HG02852 (cell line): Measurements from ENCODE around the gene ANKS1B.
"Not testable (repeated sequence)": the region's sequence is repeated elsewhere in the genome, so short reads cannot be mapped to it uniquely, and the experiment has no call there.

ENCODE experiments used
- ATAC-seq: cut with Tn5 transposase; IDR thresholded peaks from one replicate; pipeline ENCODE4 v1.9.1; 2021; ENCODE audit warnings: mild to moderate bottlenecking, moderate library complexity; ENCODE audit not compliant: unreplicated experiment

The ANKS1B gene

GRCh38 chr12:99302874-99303273 lies 681.9 kb downstream of the ANKS1B start:
- no peak for ATAC-seq

DNA sequence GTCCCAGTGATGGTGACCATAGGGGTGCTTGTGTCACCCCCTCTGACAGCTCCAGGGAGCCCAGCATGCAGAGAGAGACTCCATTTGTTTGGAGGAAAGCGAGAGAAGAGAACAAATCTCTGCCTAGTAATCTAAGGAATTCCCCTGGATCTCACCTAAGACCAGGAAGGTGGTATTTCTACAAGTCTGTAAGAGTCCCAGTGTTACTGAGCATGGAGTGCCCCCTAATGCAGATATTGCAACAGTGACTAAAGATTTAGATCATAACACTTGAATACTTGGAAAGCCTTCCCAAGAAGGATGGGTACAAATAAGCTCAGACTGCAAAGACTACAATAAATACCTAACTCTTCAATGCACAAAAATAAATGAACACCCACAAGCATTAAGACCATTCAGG lies 697.6 kb downstream of the ANKS1B start:
- no peak for ATAC-seq

DNA sequence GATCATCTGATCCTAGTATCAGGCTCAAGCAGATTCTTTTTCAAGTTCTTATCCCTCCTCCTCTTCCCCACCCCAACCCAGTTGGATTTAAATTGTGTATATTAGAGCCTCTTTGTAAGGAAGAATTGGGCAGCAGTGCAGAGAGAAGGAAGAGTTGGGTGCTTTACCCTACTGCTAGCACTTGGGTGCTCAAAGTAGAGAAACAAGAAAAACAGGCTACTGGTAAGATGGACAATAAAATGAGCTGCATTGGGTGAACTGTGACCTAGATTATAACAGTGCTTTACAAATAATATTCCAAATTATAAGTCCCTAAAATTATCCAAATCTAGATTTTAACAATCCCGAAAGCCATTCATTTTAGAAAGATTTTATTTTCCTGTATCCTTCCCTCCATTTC lies 700.6 kb downstream of the ANKS1B start:
- no peak for ATAC-seq

DNA sequence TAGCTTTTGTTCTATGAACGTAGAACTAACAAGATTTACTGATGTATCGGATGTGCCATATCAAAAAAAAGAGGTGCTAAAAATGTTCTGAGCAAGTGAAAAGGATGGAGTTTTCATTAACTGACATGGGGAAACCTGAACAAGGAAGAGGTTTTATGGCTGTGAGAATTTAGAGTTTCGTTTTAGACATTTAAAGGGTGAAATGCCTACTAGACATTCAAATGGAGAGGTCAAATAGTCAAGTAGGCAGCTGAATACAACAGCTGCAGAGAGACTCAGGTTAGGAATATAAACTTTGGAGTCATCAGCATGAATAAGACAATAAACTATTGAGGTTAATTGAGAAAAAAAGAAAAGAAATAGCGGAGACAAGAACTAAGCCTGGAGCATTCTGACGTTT lies 702.1 kb downstream of the ANKS1B start:
- no peak for ATAC-seq

- ATAC-seq = no peak
Observed at GRCh38 chr12:99282086-99282485, 702.6 kb downstream of the ANKS1B start.

GRCh38 chr12:99281277-99281676 lies 703.5 kb downstream of the ANKS1B start:
- ATAC-seq = no peak

DNA sequence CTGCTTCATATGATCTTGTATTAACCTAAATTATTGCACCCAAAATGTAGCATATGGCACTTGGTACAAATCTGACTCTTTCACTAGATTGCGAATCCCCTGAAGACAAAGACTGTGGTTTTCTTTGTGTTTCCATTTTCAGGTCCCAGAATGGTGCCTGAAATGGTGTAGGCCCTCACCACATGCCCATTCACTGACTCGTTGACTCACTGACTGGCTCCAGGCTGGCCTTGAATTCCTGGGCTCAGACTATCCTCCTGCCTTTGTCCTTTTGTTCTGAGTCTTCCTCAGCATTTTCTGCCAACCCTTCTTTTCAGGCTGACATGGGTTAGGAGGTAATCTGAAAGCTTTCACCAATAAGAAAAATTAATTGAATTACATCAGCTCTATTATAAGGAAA lies 705.8 kb downstream of the ANKS1B start:
- ATAC-seq = no peak

GRCh38 chr12:99277591-99278379 lies 707.0 kb downstream of the ANKS1B start:
- ATAC-seq = no peak

GRCh38 chr12:99271071-99271470 lies 713.7 kb downstream of the ANKS1B start:
- no peak for ATAC-seq

DNA sequence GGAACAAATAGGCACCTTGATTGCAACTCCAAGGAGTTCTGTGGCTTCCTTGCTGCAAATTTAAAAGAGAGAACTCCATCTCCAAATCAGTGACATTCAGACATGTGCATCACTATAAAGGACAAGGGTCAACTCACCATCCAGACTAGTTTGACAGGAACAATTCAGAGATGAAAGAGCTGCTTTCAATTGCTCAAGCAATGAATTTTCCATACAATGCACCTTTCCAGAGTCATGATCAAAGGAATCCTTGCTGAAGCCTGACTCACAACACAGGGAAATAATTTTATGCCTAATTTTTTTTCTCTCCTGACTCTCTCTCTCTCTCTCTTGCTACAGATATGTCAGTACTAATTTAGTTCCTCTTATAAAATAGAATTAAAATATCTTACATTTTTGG lies 717.7 kb downstream of the ANKS1B start:
- ATAC-seq = no peak

- ATAC-seq = no peak
Observed at GRCh38 chr12:99265648-99266047, 719.1 kb downstream of the ANKS1B start.

- no peak for ATAC-seq
Observed at GRCh38 chr12:99261256-99261655, 723.5 kb downstream of the ANKS1B start.

DNA sequence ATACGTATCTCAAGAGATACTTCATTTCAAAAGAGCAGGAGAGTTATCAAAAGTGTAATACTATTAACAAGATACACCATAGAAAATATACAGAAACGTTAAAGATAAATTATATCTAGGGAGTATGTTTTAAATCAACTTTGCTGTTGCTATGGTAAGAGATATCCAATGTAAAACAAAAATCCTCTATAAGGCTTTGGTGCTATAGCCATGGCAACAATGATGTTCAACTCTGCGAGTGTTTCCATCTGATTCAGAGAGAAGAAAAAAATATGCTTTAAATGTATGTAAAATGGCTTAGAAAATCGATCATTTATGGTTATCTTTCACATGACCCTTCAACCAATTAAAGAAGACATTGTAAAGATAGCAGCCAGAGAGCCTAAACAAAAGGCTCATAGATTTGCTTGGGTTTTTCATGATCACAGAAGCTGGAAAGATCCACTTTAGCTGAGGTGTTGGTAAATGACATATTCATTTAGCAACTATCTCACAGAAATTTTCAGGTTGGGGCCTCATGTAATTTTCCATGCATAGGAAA lies 724.2 kb downstream of the ANKS1B start:
- no peak for ATAC-seq

GRCh38 chr12:99259040-99259934 lies 725.4 kb downstream of the ANKS1B start:
- no peak for ATAC-seq

GRCh38 chr12:99257672-99258071 lies 727.1 kb downstream of the ANKS1B start:
- ATAC-seq = no peak

DNA sequence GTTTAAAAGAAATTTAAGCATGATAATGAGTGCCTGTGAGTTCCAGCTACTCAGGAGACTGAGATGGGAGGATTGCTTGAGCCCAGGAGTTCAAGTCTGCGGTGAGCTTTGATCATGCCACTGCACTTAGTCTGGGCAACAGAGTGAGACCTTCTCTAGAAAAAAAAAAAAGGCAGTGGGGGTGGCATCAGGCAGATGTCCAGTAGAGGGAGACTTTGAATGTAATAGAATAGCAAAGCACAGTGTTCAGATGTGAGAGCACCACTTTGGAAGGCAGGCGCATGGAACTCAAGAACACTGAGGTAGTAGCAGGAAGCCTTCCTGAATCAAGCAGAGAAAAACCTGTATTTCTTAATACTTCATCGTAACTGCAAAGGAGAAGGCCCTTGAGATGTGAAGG lies 731.7 kb downstream of the ANKS1B start:
- no peak for ATAC-seq

GRCh38 chr12:99250091-99250490 lies 734.6 kb downstream of the ANKS1B start:
- ATAC-seq = no peak

DNA sequence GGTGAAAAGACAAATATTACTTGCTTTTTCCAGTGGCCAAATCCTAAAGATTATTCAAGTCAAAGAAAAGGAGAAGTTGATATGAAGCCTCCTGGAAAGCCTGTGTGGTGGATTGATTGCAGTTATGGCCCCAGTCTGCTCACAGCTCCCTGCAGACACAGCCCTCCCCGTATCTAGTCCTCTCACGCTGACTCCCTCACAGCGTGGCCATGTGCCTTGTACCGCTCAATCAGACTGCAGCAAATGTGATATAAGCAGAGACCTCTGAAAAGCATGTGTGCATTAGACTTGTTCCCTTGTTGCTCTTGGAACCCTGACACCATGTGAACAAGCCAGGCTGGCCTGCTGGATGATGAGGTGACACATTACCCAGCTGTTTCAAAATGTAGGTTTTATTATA lies 735.2 kb downstream of the ANKS1B start:
- ATAC-seq = no peak

GRCh38 chr12:99237907-99238538 lies 746.7 kb downstream of the ANKS1B start:
- ATAC-seq = not testable (repeated sequence)

DNA sequence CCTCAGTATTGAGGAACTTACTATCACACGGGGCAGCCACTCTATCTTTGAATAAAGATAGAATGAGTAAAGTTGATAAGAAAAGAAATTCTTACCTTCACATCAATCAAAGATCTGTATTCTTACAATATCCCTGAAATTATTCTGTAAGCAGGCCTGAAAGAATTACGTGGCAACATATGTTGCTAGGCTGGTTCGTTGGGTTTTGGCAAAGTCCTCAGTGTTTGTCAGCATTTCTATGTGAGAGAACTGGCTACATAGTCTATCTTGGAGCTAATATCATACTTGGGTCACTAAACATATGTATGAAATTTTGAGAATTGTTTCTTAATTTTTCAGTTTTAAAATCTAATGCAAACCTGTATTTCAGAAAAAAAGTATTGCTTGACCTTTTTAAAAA lies 749.4 kb downstream of the ANKS1B start:
- ATAC-seq = no peak

DNA sequence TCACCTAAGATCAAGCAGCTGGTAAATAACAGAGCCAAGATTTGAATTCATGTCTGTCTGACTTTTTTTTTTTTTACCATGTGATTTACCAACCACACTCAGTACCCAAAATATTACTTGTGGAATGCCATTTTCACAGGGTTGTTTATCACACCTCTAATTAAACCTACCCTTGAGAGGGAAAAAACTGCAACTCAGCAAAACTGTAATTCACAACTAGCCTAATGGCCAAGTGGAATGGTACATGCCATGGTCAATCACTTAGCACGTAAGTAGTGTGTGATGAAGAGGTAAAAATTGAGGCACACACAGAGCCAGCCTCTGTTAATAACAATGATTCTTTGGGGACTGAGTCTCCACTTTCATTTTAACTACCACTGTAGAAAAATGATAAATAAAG lies 750.0 kb downstream of the ANKS1B start:
- no peak for ATAC-seq
